ENCODE measurements around the gene UTP11.
"Not testable (repeated sequence)": the region's sequence is repeated elsewhere in the genome, so short reads cannot be mapped to it uniquely, and the experiment has no call there.

UTP11 gene

DNA sequence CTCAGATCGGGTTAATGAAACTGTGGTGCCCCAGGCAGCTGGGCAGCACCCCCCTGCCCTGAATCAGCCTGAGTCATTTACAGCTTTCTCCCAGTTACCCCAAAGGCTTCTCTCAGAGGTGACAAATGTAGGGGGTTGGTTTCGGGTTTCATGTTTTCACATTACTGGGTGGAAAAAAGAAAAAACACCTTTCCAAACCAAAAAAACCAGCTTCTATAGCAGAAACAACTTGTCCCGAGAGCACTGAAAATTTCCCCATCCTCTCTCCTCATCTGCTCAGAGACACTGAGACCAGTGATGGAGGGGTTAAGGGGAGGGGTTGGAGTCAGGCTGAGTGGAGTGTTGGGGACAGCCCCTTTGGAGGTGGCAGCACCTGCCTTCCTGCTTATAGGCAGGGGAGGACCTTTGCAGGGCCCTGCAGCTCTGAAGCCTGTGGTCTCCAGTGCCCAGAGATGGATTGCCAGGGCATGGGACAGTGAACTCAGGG lies 15.6 kb downstream of the UTP11 start:
- peak; percentile 84 for DNase-seq

DNA sequence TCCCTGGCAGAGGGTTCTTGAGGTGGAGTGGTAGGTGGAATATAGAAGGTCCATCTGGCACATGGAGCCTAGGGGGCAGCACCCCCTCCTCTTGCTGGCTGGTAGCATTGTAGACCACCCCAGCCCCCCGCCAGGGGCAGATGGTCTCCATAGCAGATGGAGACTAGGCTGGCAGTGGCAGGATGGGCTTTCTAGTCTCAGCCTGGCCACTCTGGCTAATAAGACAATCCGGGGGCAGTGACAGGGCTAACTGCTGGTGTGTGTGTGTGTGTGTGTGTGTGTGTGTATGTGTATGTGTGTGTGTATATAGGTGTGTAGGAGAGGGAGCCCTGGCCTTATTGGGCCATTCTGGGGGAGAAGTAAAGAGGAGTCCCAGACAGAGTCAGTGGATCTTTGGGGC lies 16.1 kb downstream of the UTP11 start:
- DNase-seq, result no peak

DNA sequence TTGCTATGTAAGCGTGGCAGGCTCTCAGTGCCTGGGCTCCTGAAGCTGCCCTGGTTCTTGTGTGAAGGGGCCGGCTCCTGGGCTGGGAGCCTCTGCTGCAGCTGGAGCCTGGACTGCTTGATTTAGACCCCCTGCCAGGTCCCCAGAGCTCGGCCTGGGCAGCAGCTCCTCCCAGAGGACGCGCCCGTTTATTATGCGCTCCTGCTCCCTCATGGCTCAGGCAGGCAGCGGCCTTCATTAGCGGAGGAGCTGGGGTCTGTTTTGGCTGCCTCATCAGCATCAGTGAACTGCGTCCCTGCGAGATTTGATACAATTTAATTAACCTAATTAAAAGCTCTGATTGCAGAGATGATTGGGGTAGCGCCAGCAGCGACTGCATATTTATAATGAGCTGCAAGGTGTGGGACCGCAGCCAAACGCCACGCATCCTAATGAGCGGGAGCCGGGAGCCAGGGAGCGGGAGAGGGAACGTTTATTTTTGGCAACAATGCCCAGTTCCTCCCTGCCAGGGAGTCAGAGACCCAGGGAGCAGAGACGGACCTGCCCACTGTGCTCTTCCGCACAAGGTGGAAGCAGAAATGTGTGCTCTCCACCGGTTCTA lies 16.6 kb downstream of the UTP11 start:
- DNase-seq, result no peak

DNA sequence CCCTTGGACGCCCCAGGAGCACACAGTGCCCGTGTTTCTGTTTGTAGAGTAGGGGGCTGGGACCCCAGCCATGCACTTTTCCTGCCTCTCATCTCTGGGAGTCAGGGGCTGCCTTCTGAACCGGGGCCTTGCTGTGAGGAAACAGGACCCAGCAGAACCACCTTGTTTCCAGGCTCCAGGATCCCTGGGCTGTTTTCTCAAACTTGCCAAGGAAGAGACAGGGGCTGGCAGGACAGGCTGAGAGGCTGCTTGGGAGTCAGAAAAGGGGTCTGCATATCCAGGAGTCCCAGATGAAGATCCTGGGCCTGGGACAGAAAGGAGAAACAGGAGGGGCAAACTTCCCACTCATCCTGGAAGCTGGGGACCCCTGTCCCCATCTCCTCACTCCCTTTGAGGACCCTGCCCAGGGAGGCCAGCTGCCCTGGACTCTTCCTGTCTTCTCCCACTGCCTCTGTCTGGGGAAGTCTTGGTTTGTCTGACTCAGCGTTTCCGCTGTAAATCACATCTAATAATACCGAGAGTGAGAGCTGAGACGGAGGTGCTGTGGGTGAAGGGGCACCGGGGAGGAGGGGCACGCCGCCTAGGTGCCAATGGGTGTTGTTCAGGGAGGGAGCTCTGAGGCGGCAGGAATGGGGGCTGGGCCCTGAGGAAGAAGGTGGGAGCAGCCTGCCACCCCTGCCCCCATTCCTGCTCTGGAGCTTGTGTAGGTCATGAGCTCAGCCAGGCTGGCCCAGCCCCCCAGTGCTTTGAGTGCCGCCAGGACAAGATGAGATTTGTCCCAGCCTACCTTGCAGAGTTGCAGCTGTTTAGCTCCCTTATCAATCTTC lies 17.4 kb downstream of the UTP11 start:
- DNase-seq, result peak; percentile 86

DNA sequence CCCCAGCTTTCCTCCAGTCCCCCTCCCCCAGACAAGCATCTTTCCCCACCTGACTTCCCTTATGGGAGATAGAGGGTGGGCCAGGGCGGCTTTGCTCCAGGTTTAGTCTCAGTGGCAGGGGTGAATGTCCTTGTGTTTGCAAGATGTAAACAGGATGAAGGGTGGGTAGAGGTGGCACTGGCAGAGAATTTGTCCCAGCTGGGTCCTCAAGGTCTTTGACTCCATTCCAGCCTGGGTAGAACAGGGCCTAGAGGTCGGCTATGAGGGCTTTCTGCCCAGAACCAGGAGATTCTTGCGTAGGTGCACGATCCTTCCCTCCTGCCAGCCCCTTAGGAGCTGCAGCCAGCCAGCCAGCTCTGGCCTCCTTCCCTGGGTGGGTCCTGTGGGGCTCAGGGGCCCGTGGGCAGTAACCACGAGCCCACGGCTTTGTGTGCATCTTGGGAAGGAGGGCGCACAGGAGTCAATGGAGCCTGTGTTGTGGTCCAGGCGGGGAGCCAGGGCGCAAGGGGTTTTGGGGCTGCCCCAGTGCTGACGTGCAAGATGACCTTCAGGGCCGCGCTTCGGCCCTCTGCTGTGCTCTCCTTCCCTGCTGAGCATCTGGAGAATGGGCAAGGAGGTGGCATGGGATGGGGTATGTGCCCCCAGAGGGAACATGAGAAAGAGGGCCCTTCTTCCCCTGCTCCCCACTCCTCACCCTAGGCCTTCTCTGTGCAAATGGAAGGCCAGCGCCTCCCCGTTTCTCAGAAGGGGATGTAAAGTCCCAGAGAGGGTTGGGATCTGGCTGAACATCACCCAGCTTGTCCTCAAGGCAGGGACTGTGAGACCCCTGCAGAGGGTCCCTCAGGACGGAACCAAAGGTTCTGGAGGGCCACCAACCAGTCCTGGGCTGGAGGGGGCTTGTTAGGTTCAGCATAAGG lies 18.3 kb downstream of the UTP11 start:
- DNase-seq, result no peak

DNA sequence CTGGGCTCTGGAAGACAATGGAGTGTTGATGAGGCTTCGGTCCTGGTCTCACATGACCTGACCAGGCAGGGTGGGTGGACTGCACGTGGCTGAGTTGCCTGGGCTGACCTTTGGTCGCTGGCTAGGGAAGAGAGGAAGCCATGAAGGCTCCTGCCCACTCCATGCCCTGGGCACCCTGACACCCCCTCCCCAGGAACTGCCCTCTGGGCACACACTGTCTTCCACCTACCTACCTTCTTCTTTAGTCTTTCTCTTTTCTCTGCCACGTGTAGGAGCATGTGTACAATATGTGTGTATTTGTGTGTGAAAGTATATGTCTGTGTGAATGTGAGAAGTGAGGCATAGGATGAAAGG lies 19.0 kb downstream of the UTP11 start:
- no peak for DNase-seq

DNA sequence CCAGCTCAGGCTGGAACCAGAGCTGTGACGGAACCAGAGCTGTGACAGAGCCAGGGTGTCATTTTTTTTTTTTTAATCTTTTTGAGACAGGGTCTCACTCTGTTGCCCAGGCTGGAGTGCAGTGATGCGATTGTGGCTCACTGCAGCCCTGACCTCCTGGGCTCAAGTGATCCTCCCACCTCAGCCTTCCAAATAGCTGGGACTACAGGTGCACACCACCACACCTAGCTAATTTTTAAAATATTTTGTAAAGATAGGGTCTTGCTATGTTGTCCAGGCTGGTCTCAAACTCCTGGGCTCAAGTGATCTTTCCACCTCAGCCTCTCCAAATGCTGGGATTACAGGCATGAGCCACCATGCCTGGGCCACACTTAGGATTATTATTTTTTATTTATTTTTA lies 20.5 kb downstream of the UTP11 start:
- not testable (repeated sequence) for DNase-seq

DNA sequence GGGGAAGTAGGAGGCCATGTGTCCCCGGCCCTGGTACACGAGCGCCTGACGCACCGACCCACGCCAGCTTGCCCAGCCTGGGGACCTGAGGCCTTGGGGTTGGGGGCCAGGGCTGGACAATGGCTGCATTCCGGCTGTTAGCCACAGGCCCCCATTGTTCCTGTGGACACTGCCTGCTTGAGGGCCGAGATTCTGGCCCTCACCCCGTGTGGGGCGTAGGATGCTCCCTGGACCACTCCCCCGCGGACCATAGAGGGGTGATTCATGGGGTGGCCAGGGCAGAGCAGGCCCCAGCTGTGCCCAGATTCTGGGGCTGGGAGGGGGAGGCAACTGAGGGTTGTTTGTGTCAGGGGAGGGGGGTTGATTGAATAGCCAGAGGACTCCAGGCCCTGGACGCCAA lies 22.3 kb downstream of the UTP11 start:
- no peak for DNase-seq

DNA sequence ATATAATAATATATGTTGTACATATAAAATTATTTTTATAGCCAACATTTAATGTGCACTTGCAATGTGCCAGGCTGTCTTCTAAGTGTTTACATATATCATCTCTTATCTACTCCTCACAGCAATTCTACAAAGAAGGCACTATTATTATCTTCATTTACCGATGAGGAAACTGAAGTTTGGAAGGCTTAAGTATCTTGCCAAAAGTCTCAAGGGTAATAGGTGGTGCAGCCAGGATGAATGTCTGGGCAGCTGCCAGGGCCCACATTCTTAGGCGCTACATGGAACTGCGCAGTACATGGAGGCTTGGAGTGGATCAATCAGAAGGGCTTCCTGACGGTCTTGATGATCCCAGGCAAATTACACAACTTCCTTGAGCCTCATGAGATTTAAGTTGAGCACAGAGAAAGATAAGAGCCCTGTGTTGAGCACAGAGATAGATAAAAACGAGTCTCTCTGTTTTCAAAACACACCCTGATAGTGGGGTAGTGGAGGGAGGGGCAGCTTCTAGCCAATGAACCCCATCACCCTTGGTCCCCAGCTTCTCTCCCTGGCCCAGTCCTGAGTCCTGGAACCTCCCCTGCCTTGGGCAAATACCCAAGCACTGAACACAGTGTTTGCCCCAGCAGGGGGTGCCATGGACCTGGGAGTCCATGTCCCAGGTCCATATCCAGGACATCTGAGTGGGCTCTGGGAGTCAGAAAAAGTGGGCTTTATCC lies 24.8 kb downstream of the UTP11 start:
- DNase-seq, result no peak

DNA sequence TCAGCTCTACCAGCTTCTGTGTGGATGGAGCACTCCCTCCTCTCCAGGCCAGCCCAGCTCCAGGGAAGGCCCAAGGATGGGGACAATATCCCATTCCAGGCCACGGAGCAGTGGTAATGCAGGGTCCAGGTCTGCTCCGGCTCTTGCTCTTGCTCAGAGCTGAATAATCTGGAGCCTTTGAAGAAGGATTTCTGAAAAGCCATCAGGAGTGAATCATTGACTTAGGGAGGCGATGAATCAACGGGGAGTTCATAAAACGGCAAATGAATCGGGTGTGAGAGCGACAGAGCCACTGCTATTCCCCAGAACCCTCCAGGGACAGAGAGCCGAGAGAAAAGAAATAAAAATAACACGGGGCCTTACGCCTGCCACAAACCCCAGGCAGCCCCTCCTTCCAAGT lies 26.3 kb downstream of the UTP11 start:
- no peak for DNase-seq

DNA sequence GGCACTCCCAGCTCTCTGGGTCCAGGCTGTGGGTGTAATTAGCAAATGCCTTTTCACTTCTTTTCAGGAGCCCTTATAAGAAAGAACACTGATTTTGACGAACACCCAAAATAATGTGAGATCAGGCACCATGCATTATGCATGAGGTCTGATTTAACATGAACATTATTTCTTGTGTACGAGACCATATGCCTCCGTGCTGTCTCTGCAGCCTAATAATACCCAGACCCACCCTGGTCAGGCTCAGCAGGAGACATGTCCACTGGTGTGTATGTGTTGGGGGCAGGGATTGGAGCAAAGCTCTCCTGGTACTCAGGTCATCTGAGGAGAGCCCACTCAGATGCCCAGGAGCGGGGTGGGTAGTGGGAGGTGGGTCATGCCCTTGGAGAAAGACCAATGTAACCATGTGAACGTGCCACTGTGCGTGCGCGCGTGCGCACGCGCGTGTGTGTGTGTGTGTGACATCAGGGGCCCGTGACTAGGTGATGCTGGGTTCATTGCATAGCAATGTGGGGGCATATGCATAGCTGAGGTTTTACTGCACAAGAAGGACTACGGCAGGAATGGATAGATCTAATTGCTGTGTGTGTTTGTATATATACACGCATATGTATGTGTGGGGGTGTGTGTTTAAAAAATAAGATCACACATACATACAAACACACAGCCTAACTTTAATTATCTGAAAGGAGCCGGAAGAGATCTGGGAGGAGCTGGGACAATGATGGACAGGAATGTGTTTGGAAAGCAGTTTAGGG lies 27.0 kb downstream of the UTP11 start:
- no peak for DNase-seq

DNA sequence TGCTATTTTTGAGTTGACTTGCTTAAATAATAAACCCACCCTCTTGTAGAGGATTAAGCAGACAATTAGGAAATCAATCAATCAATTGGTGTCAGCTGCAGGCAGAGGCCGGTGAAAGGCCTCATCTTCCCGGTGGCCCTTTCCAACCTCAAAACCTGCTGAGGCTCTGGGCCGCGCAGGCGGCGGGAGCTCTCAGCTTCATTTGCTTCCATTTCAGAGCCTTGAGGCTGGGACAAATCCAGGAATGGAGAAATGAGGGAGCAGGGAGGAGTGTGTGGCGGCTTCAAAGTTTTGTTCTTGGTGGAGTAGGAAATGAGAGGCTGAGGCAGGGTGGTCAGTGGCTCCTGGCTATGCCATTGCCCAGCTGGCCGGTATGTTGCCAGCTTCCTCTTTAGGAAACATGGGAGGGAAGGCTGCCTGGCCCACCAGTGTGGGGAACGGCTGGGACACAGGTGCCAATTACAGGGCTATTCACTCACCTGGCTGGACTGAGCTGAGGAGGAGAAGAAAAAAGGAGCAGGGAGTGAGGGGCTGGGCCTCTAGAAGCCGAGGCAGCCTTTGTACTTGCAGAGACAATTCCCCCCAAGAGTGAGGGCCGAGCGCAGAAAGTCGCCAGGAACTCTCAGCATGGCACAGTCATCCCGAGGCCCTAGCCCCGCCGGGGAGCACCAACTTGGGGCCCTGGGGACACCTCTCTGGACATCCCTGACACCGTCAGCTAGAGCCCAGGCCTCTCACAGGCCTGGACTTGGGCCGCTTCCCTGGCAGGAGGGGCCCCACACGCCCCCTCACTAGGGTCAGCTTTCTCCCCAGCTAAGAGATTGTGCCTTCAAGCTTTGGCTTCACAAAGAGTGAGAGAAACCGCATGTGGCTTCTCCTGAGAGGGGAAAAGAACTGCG lies 29.7 kb downstream of the UTP11 start:
- DNase-seq, result no peak

DNA sequence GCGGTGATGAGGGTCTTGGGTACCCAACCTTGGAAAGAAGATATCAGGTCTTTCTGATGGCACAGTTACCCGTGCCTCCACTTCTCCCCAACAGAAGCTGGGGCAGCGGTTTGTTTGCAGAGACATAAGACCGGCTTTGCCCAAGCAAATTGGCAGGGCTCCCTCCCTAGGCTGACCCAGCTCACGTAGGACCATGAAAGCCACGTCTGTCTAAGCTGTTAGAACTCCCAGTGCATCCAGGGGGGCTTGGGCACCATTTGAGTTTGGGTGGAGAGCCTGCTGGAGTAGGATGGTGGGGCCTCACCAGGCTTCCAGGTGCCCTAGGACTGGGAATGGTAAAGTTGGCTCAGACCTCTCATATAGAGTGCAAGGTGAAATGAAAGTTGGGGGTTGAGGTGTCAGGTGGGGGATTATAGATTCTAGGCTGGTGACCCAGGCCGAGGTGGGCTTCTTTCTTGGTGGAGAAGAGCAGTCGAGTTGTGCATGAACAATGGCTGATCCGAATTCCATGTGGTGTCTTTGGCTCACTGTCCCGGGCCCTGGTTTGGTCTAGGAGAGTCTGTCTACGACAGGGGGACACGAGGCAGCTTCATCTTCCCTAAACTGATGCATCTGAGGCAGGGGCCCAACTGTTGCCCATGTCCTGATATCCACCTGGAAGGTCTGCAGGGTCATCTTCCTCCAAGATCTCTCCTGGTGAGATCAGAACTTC lies 30.7 kb downstream of the UTP11 start:
- no peak for DNase-seq

DNA sequence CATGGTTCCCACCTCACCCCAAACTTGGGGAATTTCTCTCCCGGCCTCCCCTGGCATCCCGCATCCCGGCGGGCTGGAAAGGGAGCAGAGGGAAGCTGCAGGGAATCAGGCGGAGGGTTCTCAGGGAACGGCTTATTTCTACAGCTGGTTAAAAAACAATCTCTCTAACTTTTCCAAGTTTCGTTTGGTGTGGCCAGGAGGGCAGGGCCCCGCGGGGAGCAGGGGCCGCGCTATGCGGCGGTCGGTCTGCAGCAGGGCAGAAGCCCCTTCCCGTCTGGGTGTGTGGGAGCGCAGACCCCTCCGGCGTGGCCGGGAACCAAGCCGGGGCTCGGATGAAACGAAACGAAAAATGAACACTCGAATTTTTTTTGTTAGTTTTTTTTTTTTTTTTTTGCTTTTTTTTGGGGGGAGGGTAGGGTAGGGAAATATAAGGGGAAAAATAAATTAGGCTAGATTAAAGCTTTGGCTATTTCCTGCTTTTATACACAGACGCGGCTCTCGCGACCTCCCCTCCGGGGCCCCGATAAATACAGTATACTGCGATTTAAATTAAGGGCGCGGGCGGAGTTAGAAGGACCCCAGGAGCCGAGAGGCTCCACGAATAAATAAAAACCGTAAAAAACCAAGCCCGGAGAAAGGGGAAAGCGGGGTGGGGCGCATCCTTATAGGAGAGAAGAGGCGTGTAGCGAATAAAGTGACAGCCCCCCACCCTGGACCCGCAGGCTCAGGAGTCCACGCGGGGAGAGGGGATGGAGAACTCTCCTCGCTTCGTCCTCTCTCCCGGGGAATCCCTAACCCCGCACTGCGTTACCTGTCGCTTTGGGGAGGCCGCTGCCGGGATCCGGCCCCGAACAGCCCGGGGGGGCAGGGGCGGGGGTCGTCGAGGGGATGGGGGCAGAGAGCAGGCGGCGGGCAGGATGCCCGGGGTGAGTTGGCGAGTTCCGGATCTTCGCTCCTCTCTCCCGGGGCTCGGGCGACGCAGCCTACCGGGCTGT lies 32.0 kb downstream of the UTP11 start:
- no peak for DNase-seq

DNA sequence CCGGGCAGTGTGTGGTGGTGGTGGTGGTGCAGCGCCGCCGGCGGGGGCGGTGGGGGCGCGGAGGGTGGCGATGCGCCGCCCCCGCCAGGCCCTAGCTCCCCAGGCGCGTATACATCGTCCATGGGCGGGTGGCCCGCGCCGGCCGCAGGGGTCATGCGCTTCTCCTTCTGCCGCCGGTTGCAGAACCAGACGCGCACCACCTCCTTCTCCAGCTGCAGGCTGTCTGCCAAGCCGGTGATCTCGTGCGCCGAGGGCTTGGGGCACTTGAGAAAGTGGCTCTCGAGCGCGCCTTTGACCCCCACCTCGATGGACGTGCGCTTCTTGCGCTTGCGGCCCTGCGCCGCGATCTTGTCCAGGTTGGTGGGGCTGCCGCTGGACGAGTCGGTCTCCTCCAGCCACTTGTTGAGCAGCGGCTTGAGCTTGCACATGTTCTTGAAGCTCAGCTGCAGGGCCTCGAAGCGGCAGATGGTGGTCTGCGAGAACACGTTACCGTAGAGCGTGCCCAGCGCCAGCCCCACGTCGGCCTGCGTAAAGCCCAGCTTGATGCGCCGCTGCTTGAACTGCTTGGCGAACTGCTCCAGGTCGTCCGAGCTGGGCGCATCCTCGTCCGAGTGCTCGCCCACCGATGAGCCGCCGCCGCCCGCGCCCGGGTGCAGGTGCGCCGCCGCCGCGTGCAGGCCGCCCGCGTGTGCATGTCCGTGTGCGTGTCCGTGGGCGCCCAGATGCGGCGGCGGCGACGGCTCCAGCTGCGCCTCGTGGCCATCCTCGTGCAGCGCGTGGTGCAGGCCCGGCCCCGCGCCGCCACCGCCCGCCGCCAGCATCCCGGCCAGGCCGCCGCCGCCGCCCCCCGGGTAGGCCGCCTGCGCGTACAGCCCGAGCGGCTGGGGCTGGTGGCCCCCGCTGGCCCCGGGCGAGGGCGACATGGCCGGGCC lies 33.1 kb downstream of the UTP11 start:
- DNase-seq, result no peak

DNA sequence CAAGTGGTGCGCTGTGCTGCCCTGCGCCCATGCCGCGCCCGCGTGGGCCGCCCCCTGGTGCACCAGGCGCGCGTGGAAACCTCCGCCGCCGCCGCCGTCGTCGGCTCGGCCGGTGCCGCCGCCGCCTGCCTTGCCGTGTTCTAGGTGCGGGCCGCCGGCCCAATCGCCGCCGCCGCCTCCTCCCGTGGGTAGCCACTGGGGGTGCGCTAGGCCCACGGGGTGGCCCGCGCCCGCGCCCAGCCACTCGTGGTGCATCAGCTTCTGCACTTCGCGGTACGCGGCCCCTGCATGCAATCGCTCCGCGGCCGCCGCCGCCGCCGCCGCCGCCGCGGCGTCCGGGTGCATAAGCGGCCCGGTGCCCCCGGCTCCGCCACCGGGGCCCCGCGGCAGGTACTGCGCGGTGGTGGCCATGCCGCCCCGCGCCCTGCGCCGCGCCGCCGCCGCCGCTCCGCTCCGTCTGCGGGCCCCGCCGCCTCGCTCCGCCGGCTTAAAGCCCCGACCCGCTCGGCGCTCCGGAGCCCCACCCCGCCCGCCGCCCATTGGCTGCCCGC lies 33.9 kb downstream of the UTP11 start, which contains the start of gene POU3F1:
POU3F1 (minus strand) TSS at position 461 of the 551 bp plus-strand sequence; CDS start at position 411, 50 bp downstream.
- DNase-seq, result no peak

DNA sequence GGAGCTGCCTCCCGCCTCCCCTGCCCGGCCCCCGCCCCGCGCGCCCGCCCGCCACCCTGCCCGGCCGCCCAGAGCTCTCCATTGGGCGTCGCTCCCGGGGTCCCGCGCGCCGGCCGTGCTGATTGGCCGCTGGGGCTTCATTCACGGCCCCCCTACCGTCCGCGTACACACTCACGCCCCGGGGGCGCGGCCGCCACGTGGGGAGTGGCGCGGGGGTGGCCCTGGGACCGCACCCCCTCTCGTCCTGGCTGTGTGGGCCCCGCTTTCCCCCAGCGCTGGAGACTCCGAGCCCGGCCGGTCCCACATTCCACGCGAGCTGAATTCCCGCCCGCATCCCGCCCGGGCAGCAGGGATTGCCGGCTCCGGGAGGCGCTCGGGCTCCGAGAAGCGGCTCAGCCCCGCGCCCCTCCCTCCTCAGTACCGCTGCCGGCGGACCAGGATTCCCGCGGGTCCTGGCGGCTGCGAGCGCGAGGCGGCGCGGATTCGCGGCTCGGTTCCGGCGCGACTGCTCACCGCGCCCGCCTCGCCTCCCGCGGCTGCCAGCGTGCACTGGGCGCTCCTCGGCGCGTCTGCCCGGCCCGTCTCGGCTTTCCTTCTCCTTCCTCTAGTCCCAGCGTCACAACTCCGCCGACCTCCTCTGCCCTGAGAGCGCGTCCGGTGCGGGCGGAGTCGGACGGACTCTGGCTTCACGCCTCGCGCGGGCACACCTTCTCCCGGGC lies 34.5 kb downstream of the UTP11 start:
- DNase-seq, result peak; percentile 84

All from stimulated activated CD8-positive, alpha-beta memory T cell treated with anti-CD3 and anti-CD28 coated beads, Interleukin-4, amount 100 ng/mL, for 48 hours (primary cell).